HG03558 (cell line): ENCODE results near the gene STARD7.
"Not testable (repeated sequence)": the region's sequence is repeated elsewhere in the genome, so short reads cannot be mapped to it uniquely, and the experiment has no call there.

Source experiments
- ATAC-seq: cut with Tn5 transposase; IDR thresholded peaks from one replicate; pipeline ENCODE4 v1.9.1; 2021; ENCODE audit warnings: moderate number of reproducible peaks; ENCODE audit not compliant: unreplicated experiment; ENCODE audit errors: extremely low read depth

The STARD7 gene

GRCh38 chr2:96208143-96209010 lies at the start of gene STARD7:
TSS of gene STARD7 (minus strand) at chr2:96208827. CDS start at chr2:96208434, 393 bp downstream.
- peak; percentile 62 for ATAC-seq

GRCh38 chr2:96257744-96258143 lies 49.1 kb upstream of the STARD7 start:
- ATAC-seq = not testable (repeated sequence)

- no peak for ATAC-seq
Measured at GRCh38 chr2:96256611-96257113, 48.0 kb upstream of the STARD7 start.

GRCh38 chr2:96254571-96254970 lies 45.9 kb upstream of the STARD7 start:
- no peak for ATAC-seq

GRCh38 chr2:96253006-96253405 lies 44.4 kb upstream of the STARD7 start:
- no peak for ATAC-seq

GRCh38 chr2:96252526-96252925 lies 43.9 kb upstream of the STARD7 start:
- no peak for ATAC-seq

- no peak for ATAC-seq
Measured at GRCh38 chr2:96251721-96252292, 43.2 kb upstream of the STARD7 start.

GRCh38 chr2:96250188-96250587 lies 41.6 kb upstream of the STARD7 start:
- ATAC-seq = no peak

- no peak for ATAC-seq
Measured at GRCh38 chr2:96249654-96250053, 41.0 kb upstream of the STARD7 start.

- ATAC-seq = no peak
Measured at GRCh38 chr2:96248624-96249023, 40.0 kb upstream of the STARD7 start.

GRCh38 chr2:96247896-96248295 lies 39.3 kb upstream of the STARD7 start:
- ATAC-seq = no peak

GRCh38 chr2:96247009-96247408 lies 38.4 kb upstream of the STARD7 start:
- no peak for ATAC-seq

- no peak for ATAC-seq
Measured at GRCh38 chr2:96245609-96246390, 37.2 kb upstream of the STARD7 start.

- ATAC-seq = no peak
Measured at GRCh38 chr2:96243843-96244242, 35.2 kb upstream of the STARD7 start.

- ATAC-seq = peak; percentile 81
Measured at GRCh38 chr2:96241900-96242611, 33.4 kb upstream of the STARD7 start.

- ATAC-seq = no peak
Measured at GRCh38 chr2:96241227-96241626, 32.6 kb upstream of the STARD7 start.

- ATAC-seq = no peak
Measured at GRCh38 chr2:96240341-96241038, 31.9 kb upstream of the STARD7 start.

- no peak for ATAC-seq
Measured at GRCh38 chr2:96239745-96240264, 31.2 kb upstream of the STARD7 start.

- no peak for ATAC-seq
Measured at GRCh38 chr2:96239091-96239490, 30.5 kb upstream of the STARD7 start.
